Neural cell (in vitro differentiated cells): ENCODE data around the gene SDS.

Experiments
- CTCF ChIP-seq: fragments of 450-650 bp; IDR thresholded peaks from 2 replicates; pipeline ENCODE4 v1.5.1; 2014; ENCODE audit warnings: antibody characterized with exemption, mild to moderate bottlenecking, moderate library complexity; ENCODE audit not compliant: poor library complexity, severe bottlenecking
- POLR2AphosphoS5 ChIP-seq: IDR thresholded peaks from 2 replicates; pipeline ENCODE4 v1.6.1; 2012

GRCh38 chr12:113361574-113362370 lies 41.9 kb downstream of the SDS start:
- TF ChIP-seq CTCF (no peak), POLR2AphosphoS5 (no peak)
